ENCODE measurements around the gene ANAPC2.

The ANAPC2 gene

DNA sequence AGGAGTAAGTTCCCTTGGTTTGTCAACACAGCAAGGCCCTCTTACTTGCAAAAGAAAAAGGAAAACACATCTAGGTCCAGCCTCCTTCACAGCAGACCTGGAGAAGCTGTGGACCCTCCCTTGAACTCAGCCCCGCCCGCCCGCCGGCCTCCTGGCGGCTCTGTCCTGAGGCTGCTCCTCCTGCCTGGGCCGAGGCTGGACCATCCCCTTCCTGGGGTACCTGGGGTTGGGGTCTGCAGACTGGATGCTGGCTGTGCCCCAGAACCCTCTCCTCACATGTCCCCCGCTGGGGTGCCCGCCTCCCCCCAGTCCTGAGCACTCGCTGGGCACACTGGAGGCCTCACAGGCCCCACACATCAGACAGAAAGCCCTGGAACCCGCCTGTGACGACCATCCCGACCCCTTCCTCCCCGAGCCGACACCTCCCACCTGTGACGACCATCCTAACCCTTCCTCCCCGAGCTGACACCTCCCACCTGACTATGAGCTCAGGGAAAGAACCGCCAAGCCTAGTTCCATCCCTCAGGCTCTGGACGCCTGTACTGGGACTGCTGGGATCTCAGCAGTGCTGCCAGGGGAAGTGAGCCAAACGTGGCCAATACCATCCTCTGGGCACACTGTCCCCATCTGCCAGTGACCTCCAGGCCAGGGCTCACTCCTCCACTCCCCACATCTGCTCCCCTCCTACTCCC is 9.3 kb downstream of the ANAPC2 start:
- H3K27ac ChIP-seq (ENCODE audit: low read length), result no peak overlapping the region
- no peaks in the 10 kb centered on the region for H3K9me3 ChIP-seq (ENCODE audit: control insufficient read depth in 2 of 2, low read length in 2 of 2)
- no peaks in the 10 kb centered on the region for H3K4me1 ChIP-seq (ENCODE audit: control insufficient read depth, insufficient read depth, low read length)
- H3K36me3 ChIP-seq (ENCODE audit: control insufficient read depth in 2 of 2, insufficient read depth in 2 of 2, low read length in 2 of 2), result peaks cover 12 to 39% of the 10 kb centered on the region in 2 donors
- H3K9ac ChIP-seq (ENCODE audit: low read length in 2 of 2), result no peak overlapping the region
- H3K27me3 ChIP-seq (ENCODE audit: control insufficient read depth in 1 of 2, insufficient read depth in 2 of 2, low read length in 2 of 2), result peaks cover 0 to 2% of the 10 kb centered on the region in 2 donors
- H3K4me3 ChIP-seq (ENCODE audit: low read length in 2 of 2), result no peak overlapping the region

DNA sequence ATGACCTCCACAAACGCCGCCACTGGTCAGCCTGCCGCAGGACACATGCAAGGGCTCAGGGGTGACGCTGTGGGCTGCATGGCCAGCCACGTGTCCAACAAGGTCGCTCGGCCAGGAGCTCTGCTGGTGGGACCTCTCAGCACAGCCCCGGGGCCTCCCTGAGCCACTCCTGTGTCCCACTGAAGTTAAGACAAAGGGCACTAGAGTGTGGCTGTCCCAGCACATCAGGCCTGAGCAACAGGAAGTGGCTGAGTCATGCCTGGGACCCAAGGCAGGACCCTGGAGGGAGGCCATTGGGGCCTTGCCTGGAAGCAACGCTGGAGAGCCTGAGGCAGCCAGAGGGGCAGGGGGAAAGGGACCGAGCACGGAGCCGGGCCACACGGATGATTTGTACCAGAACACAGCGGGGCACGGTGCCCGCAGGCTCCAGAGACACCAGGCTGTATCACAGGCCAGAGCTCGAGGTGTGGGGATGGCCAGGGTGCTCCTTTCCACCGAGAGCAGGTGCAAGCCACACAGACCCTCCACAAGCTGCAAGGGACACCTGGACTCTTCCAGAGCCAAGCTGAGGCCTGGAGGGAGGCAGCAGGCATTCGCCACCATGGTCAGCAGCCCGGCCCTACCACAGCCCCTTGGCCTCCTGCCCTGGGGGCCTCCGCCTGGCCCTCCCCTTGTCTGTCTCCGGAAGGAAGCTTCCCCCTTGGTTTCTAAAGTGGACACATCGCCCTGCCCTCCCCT is 10.0 kb downstream of the ANAPC2 start:
- no peaks in the 10 kb centered on the region for H3K4me1 ChIP-seq (ENCODE audit: control insufficient read depth, insufficient read depth, low read length)
- no peak overlapping the region for H3K9ac ChIP-seq (ENCODE audit: low read length in 2 of 2)
- H3K27ac ChIP-seq (ENCODE audit: low read length), result no peak overlapping the region
- no peaks in the 10 kb centered on the region for H3K9me3 ChIP-seq (ENCODE audit: control insufficient read depth in 2 of 2, low read length in 2 of 2)
- peaks cover 5 to 32% of the 10 kb centered on the region in 2 donors for H3K36me3 ChIP-seq (ENCODE audit: control insufficient read depth in 2 of 2, insufficient read depth in 2 of 2, low read length in 2 of 2)
- H3K4me3 ChIP-seq (ENCODE audit: low read length in 2 of 2), result no peak overlapping the region
- H3K27me3 ChIP-seq (ENCODE audit: control insufficient read depth in 1 of 2, insufficient read depth in 2 of 2, low read length in 2 of 2), result peaks cover 0 to 2% of the 10 kb centered on the region in 2 donors

DNA sequence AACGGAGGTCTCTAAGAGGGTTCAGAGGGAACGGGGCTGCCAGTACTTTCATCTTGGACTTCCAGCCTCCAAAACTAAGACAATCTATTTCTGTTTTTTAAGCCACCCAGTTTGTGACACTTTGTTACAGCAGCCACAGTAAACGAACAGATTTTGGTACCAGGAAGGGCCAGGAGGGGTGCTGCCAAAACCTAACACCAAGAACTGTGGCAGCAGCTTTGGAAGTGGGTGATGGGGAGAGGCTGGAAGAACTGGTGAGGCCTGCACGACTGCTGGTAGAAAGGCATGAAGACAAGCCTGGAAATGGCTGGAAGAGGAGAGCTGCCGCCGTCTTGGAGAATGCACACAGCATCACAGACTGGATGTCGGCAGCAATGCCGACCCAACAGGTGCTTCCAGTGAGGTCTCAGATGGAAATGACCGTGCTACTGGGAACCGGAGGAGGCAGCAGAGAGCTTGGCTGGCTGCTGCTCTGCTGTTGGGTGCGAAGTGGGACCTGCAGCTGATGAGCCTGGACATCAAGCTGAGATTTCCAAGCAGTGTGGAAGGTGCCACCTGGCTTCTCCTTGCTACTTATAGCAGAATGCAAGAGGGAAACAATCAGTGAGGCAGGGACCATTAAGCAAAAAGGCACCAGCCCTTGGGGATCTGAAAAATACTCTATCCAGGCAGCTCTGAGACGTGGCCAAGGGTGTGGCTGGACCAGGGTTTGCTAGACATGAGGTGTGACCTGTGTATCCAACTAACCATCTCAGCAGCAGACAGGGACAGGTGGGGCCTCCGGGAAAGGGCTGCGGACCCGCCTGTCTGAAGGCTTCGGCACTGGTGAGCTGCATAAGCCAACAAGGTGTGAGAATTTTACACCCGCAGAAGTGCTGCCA is 11.8 kb downstream of the ANAPC2 start:
- Histone ChIP-seq H3K9ac (ENCODE audit: low read length in 2 of 2) (no peak overlapping the region), H3K27me3 (ENCODE audit: control insufficient read depth in 1 of 2, insufficient read depth in 2 of 2, low read length in 2 of 2) (peaks cover 0 to 4% of the 10 kb centered on the region in 2 donors), H3K36me3 (ENCODE audit: control insufficient read depth in 2 of 2, insufficient read depth in 2 of 2, low read length in 2 of 2) (peaks cover 0 to 19% of the 10 kb centered on the region in 2 donors), H3K9me3 (ENCODE audit: control insufficient read depth in 2 of 2, low read length in 2 of 2) (no peaks in the 10 kb centered on the region), H3K4me1 (ENCODE audit: control insufficient read depth, insufficient read depth, low read length) (no peaks in the 10 kb centered on the region), H3K27ac (ENCODE audit: low read length) (no peak overlapping the region), H3K4me3 (ENCODE audit: low read length in 2 of 2) (no peak overlapping the region)

DNA sequence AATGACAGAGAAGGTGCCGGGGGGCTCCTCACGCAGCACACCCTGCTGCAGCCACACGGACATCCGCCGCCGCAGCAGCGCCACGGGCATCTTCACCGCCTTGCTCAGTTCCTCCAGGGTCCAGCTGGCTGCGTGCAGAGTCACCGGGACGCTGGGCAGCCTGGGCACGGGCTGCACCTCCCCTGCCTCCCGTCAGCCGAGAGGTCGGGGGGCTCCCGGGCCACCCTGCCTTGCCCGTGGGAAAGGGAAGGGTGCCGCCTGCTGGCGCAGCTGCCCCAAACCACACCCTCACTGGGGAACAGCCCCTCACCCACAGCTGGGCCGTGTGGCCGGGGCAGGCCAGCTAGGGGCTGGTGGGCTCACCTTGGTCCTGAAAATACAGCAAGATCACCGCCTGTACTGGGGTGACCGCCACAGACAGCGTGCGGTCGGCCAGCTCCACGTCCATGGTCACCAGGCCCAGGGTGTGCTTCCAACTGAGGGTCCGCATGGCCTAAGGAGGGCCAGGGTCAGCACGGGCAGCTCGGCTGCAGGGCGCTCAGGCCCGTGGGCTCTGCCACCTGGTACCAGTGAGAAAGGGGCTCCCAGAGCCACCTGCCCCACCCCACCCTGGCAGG is 12.9 kb downstream of the ANAPC2 start:
- H3K27ac ChIP-seq (ENCODE audit: low read length), result no peak overlapping the region
- no peak overlapping the region for H3K4me3 ChIP-seq (ENCODE audit: low read length in 2 of 2)
- H3K4me1 ChIP-seq (ENCODE audit: control insufficient read depth, insufficient read depth, low read length), result no peaks in the 10 kb centered on the region
- peaks cover 4 to 13% of the 10 kb centered on the region in 2 donors for H3K27me3 ChIP-seq (ENCODE audit: control insufficient read depth in 1 of 2, insufficient read depth in 2 of 2, low read length in 2 of 2)
- no peak overlapping the region for H3K9ac ChIP-seq (ENCODE audit: low read length in 2 of 2)
- H3K36me3 ChIP-seq (ENCODE audit: control insufficient read depth in 2 of 2, insufficient read depth in 2 of 2, low read length in 2 of 2), result peaks cover 0 to 12% of the 10 kb centered on the region in 2 donors
- H3K9me3 ChIP-seq (ENCODE audit: control insufficient read depth in 2 of 2, low read length in 2 of 2), result no peaks in the 10 kb centered on the region

DNA sequence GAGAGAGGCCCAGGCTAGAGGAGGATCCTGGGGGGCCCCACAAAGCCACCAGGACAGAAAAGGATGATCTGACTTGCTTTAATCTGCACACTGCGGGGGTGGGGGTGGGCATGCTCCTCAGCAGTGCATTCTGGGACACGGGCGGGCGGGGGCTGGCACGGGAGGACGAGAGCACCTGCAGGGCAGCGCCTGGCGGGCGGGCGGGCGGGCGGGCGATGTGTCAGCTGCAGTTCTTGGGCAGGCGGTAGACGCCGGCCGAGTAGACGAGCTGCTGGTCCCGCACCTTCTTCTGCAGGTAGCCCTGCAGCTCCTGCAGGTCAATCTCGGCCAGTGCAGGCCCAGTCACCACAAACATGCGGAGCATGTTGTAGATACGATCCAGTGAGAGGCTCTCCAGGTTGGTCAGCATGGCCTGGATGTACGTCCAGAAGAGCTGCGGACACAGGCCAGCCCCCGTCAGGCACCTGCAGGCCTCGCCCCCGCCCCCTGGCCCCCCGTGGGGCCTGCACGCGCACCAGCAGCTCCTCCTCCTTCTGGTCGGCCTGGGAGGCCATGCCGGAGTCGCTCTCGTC is 13.6 kb downstream of the ANAPC2 start:
- H3K27me3 ChIP-seq (ENCODE audit: control insufficient read depth in 1 of 2, insufficient read depth in 2 of 2, low read length in 2 of 2), result peaks cover 11 to 16% of the 10 kb centered on the region in 2 donors
- H3K4me3 ChIP-seq (ENCODE audit: low read length in 2 of 2), result no peak overlapping the region

DNA sequence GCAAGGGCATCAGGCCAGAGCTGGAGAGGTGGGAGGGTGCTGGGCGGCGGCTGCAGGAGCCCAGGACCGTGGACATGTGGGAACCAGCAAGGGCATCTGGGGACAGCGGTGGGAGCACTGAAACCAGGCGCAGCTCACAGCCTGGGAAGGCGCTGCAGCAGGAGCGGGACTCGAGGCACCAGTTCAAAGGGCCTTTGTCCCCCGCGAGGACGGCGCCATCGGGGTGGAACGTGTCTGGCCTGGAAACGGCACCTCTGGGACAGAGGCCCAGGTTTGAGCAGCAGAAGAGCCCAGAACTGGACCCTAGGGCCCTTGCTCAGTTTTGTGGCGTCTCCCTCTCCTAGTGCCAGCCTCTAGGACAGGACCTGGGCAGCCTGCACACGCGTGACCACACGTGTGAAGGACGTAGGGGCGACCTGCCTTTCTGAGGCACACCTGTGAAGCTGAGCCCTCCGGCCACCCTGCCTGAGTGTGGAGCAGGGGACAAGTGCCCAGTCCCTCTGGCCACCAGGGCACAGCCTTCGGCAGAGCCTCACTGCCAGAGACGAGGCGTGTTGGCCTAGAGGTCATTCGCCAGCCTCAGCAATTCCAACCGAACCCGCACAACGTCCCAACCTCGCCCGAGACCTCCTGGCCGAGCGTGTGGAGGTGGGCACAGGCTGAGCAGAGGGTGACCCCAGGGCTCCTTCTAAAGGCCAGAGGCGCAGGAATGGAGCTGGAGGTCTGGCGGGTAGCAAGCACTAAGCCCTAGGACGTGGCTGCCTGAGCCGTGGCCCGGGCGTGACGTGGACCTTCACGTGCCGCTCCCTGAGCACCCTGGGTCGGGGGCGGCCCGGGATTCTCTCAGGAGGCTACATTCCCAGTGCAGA is 14.3 kb downstream of the ANAPC2 start:
- no peak overlapping the region for H3K27ac ChIP-seq (ENCODE audit: low read length)
- no peaks in the 10 kb centered on the region for H3K36me3 ChIP-seq (ENCODE audit: control insufficient read depth in 2 of 2, insufficient read depth in 2 of 2, low read length in 2 of 2)
- H3K9me3 ChIP-seq (ENCODE audit: control insufficient read depth in 2 of 2, low read length in 2 of 2), result no peaks in the 10 kb centered on the region
- no peak overlapping the region for H3K4me3 ChIP-seq (ENCODE audit: low read length in 2 of 2)
- H3K4me1 ChIP-seq (ENCODE audit: control insufficient read depth, insufficient read depth, low read length), result peaks cover 11% of the 10 kb centered on the region
- H3K9ac ChIP-seq (ENCODE audit: low read length in 2 of 2), result no peak overlapping the region
- peaks cover 16 to 18% of the 10 kb centered on the region in 2 donors for H3K27me3 ChIP-seq (ENCODE audit: control insufficient read depth in 1 of 2, insufficient read depth in 2 of 2, low read length in 2 of 2)

More for the DNA sequence above, 13.6 kb downstream of the ANAPC2 start:
- no peaks in the 10 kb centered on the region for H3K9me3 ChIP-seq (ENCODE audit: control insufficient read depth in 2 of 2, low read length in 2 of 2)
- H3K9ac ChIP-seq (ENCODE audit: low read length in 2 of 2), result no peak overlapping the region
- peaks cover 3% of the 10 kb centered on the region for H3K4me1 ChIP-seq (ENCODE audit: control insufficient read depth, insufficient read depth, low read length)
- no peak overlapping the region for H3K27ac ChIP-seq (ENCODE audit: low read length)
- peaks cover 0 to 6% of the 10 kb centered on the region in 2 donors for H3K36me3 ChIP-seq (ENCODE audit: control insufficient read depth in 2 of 2, insufficient read depth in 2 of 2, low read length in 2 of 2)

DNA sequence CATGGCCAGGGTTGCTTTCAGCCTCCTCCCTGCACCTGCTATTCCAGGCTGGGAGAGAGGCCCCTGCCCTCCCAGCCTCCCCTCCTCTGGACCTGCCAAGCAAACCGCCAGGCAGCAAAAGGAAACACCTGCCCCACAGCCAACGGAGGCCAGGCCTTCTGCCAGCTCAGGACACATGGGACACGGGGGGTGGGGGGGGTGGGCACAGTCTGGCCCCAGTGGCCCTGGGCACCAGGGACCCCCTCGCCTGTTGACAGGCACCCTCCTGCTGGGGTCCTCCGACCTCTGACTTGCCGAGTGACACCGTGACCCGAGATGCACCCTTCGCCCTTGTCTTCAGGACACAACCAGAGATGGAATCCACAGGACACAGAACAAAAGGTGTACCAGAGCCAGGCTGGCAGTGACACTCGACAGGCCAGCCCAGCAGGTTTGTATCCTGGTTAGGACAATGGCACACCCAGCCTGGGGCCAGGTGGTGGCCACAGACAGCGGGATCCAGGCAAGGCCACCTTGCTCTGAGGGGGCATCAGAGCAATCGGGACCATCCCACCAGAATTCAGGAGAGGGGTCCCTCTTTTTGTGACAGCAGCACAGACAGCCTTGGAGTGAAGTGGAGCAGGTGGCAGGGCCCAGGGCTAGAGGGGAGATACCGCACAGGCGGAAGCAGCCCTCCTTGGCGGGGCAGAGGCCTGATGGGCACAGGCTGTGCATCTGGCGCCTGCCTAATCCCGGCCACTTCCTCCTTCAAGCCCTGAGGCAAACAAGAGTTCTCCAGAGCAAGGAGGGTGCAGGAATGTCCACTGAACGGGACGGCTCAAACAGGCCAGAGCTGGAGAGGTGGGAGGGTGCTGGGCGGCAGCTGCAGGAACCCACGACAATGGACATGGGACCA is 15.2 kb downstream of the ANAPC2 start:
- Histone ChIP-seq H3K4me3 (ENCODE audit: low read length in 2 of 2) (no peak overlapping the region), H3K36me3 (ENCODE audit: control insufficient read depth in 2 of 2, insufficient read depth in 2 of 2, low read length in 2 of 2) (no peaks in the 10 kb centered on the region), H3K9me3 (ENCODE audit: control insufficient read depth in 2 of 2, low read length in 2 of 2) (no peaks in the 10 kb centered on the region), H3K4me1 (ENCODE audit: control insufficient read depth, insufficient read depth, low read length) (peaks cover 19% of the 10 kb centered on the region), H3K27ac (ENCODE audit: low read length) (no peak overlapping the region), H3K9ac (ENCODE audit: low read length in 2 of 2) (no peak overlapping the region), H3K27me3 (ENCODE audit: control insufficient read depth in 1 of 2, insufficient read depth in 2 of 2, low read length in 2 of 2) (peaks cover 16 to 25% of the 10 kb centered on the region in 2 donors)

DNA sequence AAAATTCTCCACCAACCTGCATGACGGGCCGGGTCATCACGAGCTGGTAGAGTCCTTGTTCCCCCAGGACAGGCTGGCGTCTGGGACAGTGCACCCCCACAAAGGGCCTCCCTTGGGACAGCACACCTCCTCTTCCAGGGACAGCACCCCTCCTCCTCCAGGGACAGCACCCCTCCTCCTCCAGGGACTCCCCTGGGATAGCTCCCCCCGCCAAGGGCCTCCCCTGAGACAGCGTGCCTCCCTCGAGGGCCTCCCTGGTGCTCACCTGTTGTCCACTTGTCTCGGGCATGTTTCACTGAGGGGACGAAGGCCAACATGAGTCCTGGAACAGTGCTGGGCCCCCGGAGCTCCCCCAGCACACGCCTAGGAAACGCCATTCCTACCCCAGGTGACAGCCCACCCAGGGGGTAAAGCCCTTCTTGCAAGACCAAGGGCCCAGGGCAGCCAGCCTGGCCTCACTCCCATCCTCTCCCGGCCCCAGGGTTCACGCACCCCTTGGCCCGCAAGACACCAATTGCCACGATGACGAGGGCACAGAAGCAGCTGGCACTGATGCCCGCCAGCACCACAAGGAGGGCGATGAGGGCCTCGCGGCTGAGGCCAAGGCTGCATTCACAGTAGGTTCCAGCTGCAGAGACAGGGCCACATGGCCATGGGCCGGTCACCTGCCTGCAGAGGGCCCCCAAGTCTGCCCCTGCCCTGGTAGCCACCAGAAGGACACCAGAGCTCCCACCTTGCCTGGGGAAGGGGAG is 17.0 kb downstream of the ANAPC2 start:
- peaks cover 26 to 44% of the 10 kb centered on the region in 2 donors for H3K27me3 ChIP-seq (ENCODE audit: control insufficient read depth in 1 of 2, insufficient read depth in 2 of 2, low read length in 2 of 2)
- no peaks in the 10 kb centered on the region for H3K9me3 ChIP-seq (ENCODE audit: control insufficient read depth in 2 of 2, low read length in 2 of 2)
- no peak overlapping the region for H3K4me3 ChIP-seq (ENCODE audit: low read length in 2 of 2)
- H3K27ac ChIP-seq (ENCODE audit: low read length), result no peak overlapping the region
- H3K4me1 ChIP-seq (ENCODE audit: control insufficient read depth, insufficient read depth, low read length), result peaks cover 26% of the 10 kb centered on the region
- H3K9ac ChIP-seq (ENCODE audit: low read length in 2 of 2), result no peak overlapping the region
- no peaks in the 10 kb centered on the region for H3K36me3 ChIP-seq (ENCODE audit: control insufficient read depth in 2 of 2, insufficient read depth in 2 of 2, low read length in 2 of 2)

Measured in stomach smooth muscle (tissue), 2 donors.